BJ (cell line): ENCODE measurements around the gene MLN. TPM values are rescaled to one million over a fixed set of nuclear protein-coding genes. Genes with fewer than 3 reads are reported as not detected.

Source experiments
- CTCF ChIA-PET: fragments of 350-600 bp; formaldehyde crosslinking; extraction: SDS; loops from one replicate; lab custom pipeline; 2021; ENCODE audit warnings: antibody characterized with exemption, inconsistent platforms; lab: Yijun Ruan, JAX
- POLR2A ChIA-PET: fragments of 300-600 bp; sonication (Branson Sonifier 250); formaldehyde crosslinking; extraction: SDS; loops from one replicate; lab custom pipeline; 2021; ENCODE audit warnings: antibody characterized with exemption; lab: Charles Lee
- DNase-seq: peaks from one replicate; pipeline ENCODE4 v3.0.0-alpha.2; 2011; ENCODE audit warnings: low read depth
- H3K27me3 ChIP-seq: 2 replicates; pipeline ENCODE4 v1.6.0; 2011; ENCODE audit warnings: low read length; ENCODE audit not compliant: control insufficient read depth, insufficient read depth
- H3K36me3 ChIP-seq: 2 replicates; pipeline ENCODE4 v1.5.1; 2011; ENCODE audit warnings: low read length; ENCODE audit not compliant: control insufficient read depth, insufficient read depth
- H3K4me3 ChIP-seq: 2 replicates; pipeline ENCODE4 v1.5.1; 2011; ENCODE audit warnings: low read depth, mild to moderate bottlenecking, control low read depth, low read length
- CTCF ChIP-seq: IDR thresholded peaks from 2 replicates; pipeline ENCODE4 v1.5.1; 2011; ENCODE audit warnings: low read depth, mild to moderate bottlenecking, control low read depth, inconsistent platforms, low read length, moderate library complexity; ENCODE audit not compliant: insufficient read depth
- polyA plus RNA-seq: library from polyadenylated mRNA; depleted of rRNA; stranded (reverse); fragments of >200 nt; gene quantifications from 2 replicates; pipeline ENCODE4 v1.2.3, GENCODE V29; 2011

MLN gene
- polyA plus RNA-seq, 1 experiment, result not detected

DNA sequence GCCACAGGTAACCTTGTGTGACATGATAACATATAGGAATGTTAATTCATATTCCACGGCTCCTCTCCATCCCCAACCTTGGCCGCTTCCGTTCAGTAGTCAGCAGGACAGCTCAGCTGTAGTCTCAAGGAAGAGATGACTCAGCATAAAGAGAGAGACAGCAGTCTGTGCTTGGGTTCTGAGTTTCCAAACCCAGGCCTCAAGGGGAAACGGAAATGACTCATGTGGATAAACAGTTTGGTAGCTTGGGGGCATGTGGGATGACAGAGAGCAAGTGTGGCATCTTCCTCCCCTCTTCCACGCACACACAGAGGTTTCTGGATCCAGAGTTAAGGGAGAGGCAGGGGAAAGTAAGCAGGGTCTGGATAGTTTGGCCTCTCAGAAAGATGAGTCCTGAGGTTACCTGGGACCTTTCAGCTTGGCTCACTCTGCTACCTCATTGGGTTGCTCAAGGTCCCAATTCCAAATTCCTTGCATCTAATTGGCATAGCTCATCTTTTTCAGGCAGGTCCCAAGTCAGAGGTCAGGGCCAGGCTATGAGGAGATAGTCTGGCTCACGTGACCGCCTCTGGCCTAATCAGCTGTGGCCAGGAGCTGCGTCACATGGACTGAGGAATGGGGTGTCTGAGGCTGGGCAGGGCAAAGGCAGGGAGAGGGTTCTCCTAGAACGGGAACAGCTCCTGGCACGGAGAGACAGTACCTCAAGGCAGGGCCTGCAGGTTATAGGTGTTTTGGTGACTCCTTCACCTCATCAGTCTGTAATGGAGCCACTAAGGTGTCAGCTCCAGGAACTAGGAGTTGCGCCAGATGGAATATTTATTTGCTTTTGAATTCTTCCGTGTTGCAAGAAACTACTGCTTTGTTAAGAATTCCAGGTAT lies 36.5 kb upstream of the MLN start:
- Histone ChIP-seq H3K4me3 (no peak overlapping the region), H3K27me3 (no peaks in the 10 kb centered on the region), H3K36me3 (no peaks in the 10 kb centered on the region)
- CTCF ChIA-PET, result interaction anchor here (0.7 to 4.2 kb wide), 11 partner anchors 11 to 642 kb away, joined by 3 to 15 read pairs (median 4); no protein-coding TSS in a partner anchor
- POLR2A ChIA-PET, result no interaction called here
- no peak for TF ChIP-seq CTCF
- DNase-seq, result peak; percentile 92

DNA sequence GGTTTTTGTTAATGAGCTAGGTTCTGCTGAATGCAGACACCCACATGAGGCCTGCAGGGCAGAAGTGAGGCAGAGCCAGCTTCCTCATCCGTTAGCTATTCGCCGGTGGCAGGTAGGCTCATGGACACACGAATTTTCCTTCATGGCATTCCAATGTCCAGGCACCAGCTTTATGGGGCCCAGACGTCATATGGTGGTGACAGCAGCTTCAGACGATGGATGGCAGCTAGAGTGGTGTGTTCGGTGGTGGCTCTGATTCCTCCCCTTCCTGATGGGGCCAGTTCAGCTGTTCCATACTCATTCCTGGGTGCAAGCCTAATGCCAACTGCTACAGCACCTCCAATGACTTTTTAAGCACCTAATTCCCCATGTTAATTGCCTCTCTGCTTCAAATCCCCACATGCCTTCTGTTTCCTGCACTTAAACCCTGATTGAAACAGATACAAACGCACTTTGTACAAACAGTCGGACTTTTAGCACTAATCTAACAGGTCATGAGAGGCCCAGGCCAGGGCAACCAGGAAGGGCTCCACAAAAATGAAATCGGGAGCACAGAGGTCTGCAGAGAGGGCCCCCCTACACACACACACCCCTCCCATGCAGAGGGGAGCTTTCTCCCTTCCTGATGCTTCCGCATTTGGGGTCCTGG lies 35.7 kb upstream of the MLN start:
- DNase-seq, result no peak
- no peaks in the 10 kb centered on the region for H3K27me3 ChIP-seq
- H3K36me3 ChIP-seq, result no peaks in the 10 kb centered on the region
- ChIA-PET POLR2A (no interaction called here), CTCF (interaction anchor here (0.7 to 2.9 kb wide), 7 partner anchors 11 to 642 kb away, joined by 3 to 15 read pairs (median 3); no protein-coding TSS in a partner anchor)
- H3K4me3 ChIP-seq, result no peak overlapping the region
- no peak for TF ChIP-seq CTCF

DNA sequence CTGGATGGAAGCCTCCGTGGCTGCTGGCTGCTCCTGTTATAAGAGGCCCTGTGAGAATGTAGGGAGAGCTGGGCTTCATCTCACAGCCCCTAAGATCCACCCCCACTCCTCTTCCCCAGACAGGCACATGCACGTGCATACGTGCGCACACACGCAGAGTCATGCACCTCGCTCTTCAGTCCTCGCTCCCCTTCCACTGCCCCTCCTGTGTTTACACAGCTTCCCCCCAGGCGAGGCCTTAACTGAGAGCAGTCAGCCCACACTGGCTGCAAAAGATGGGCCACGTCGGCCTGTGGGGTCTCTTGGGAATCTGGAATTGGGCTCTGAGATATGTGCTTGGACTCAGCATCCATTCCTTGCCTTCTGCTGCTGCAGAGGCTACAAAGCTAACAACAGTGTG lies 35.2 kb upstream of the MLN start:
- POLR2A ChIA-PET, result no interaction called here
- H3K4me3 ChIP-seq, result no peak overlapping the region
- CTCF ChIA-PET, result interaction anchor here (1.6 to 2.9 kb wide), 3 partner anchors 10 to 67 kb away, joined by 8 to 15 read pairs (median 9); no protein-coding TSS in a partner anchor
- H3K36me3 ChIP-seq, result no peaks in the 10 kb centered on the region
- H3K27me3 ChIP-seq, result no peaks in the 10 kb centered on the region
- DNase-seq, result no peak
- no peak for TF ChIP-seq CTCF

DNA sequence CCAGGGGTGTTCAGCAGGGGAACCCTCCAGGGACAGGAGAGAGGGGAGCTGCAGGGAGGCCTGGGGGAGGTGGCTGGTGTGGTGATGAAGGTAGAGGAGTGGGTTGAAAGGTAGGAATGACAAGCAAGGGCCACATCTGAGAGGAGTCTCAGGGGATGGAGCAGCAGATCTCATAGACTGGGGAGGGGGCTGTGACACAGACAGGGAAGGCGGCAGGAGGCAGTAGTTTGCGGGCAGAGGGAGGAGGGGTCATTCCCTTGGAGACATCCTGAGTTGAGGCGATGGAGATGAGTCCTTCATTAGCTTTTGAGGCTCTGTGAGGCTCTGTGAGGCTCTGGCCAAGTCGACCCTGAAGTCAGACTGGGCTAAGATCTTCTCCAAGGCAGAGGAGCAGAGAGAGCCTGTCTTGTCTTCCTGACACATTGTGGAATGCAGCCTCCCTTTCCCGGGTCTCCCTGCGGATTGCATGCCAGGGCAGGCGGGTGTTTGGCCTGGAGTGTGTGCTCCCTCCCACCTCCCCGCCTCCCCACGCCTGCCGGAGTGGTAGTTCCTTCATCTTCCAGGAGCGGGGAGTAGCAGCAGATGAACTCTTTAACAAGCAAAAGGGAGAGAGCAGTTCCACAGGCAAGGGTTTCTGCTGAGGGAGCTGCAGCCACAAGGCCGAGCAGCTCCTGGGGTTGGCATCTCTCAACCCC lies 34.3 kb upstream of the MLN start:
- ChIA-PET POLR2A (no interaction called here), CTCF (interaction anchor here (1.1 to 2.9 kb wide), 3 partner anchors 10 to 190 kb away, joined by 3 to 9 read pairs (median 8); no protein-coding TSS in a partner anchor)
- H3K27me3 ChIP-seq, result no peaks in the 10 kb centered on the region
- H3K4me3 ChIP-seq, result no peak overlapping the region
- peak; percentile 28; the same call in 1 of the 2 replicates for TF ChIP-seq CTCF
- peak; percentile 21 for DNase-seq
- H3K36me3 ChIP-seq, result no peaks in the 10 kb centered on the region
